AG09319 (cell line): ENCODE measurements around the gene UBE2J2.

Experiments used
- DNase-seq: peaks from one replicate; pipeline ENCODE4 v3.0.0-alpha.2; 2010; ENCODE audit warnings: low read depth; ENCODE audit errors: extremely low read depth
- CTCF ChIP-seq: IDR thresholded peaks from 2 replicates; pipeline ENCODE4 v1.5.1; 2011; ENCODE audit warnings: low read depth, mild to moderate bottlenecking, inconsistent platforms, low read length, moderate library complexity

Gene UBE2J2

DNA sequence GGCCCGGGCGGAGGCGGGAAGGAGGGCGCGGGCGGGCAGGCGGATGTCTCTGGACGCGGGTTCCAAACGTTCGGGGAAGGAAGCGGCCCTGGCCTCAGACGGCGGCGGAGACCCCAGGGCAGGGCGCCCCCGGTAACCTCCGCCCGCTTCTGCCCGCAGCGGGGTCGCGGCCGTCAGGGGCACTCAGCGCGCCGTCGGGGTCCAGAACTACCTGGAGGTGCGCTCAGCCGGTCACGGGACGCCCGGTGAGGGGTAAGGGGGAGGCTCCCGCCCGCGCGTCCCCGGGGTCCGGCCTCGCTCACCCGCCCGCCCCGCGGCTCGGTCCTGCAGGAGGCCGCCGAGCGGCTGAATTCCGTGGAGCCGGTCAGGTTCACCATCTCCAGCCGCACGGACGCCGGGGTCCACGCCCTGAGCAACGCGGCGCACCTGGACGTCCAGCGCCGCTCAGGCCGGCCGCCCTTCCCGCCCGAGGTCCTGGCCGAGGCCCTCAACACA lies 35.1 kb upstream of the UBE2J2 start:
- DNase-seq, result no peak
- no peak for TF ChIP-seq CTCF

- DNase-seq, result peak; percentile 81
- TF ChIP-seq CTCF, result no peak
These were observed 34.5 kb upstream of the UBE2J2 start, which contains the start of the genes ACAP3 and PUSL1 for GRCh38 chr1:1307923-1308755. TSS of gene ACAP3 (minus strand) at chr1:1307930. CDS start at chr1:1307815, 115 bp downstream. TSS of gene PUSL1 (plus strand) at chr1:1308597. CDS start at chr1:1308644, 47 bp downstream.

DNA sequence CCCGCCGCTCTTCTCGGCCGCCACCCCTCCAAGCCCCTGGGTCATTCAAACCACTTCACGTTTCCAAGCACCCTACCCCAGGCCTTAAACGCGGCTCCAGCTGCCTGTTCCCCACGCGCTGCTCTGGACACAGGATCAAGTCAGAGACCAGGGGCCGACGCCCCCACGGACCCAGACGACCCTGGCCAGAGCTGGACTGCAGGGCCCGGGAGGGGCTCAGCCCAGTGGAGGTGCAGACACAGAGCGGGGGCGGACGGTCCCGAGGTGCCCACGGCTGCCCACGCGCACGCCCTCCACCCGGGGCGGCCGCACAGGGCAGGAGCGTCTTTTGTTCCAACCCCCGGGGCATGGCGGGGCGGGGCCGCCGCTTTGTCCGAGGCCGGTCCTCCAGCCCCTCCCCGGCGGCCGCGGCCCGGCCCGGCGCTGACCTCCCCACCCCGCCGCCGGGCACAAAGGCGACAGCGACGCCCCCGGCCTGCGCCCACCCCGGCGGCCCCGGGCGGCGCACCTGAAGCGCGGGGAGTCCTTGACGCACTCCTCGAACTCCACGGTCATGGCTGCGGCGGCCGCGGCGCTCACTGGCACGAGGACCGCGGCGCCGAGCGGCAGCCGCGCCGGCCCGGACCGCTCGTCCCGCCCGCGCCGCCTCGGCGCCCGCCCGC lies 33.7 kb upstream of the UBE2J2 start:
- TF ChIP-seq CTCF, result no peak
- DNase-seq, result no peak

DNA sequence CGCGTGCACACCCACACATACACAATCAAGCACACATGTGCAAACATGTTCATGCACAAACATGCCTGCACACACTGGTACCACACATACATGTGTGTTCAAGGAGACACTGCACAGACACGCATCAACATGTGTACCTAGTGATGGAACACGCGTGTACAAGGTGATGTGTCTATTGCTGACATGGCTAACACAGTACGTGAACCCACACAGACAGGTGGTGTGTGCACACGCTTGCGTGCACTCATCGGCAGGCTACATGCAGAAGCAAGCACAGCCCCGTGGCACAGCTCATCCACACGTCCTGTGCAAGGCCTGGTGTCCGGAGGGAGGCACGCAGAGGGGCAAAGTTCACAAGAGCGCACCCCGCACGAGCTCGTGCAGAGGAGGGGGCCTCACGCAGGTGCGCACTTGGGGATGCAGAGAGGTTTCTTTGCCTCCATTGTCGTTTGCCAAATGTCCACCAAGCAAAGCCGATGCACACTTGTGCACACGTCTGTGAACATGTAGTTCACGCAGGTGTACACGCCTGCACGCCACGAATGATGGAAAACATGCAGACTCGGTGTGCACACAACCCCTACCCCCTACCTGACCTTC lies 33.1 kb upstream of the UBE2J2 start:
- no peak for TF ChIP-seq CTCF
- DNase-seq, result no peak

DNA sequence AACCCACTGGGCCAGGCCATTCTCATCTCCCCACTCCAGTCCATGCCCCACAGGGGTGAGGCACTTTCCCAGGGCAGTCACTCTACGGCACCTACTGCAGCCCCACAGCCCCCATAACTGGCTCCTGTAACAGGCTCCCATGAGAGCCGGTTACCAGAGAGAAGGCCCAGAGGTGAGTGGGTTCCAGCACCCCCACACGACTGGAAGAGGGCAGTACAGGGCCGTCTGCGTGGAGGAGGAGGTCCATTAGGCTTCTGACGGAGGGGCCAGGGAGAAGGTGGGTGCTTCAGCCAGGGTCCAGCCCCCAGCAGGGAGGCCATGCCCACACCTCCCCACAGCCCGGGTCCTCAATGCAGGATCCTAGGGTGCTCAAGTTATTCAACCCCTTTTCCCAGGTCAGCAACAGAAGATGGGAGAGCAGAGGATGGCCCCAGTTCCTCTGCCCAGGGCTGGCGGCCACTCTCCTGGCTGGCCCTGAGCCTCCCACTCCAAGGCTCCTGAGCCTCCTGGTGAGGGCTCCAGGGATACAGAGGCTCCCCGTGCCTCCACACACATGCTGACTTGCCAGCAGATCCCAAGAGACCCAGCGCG lies 32.5 kb upstream of the UBE2J2 start:
- DNase-seq, result no peak
- peak; percentile 23 for TF ChIP-seq CTCF

DNA sequence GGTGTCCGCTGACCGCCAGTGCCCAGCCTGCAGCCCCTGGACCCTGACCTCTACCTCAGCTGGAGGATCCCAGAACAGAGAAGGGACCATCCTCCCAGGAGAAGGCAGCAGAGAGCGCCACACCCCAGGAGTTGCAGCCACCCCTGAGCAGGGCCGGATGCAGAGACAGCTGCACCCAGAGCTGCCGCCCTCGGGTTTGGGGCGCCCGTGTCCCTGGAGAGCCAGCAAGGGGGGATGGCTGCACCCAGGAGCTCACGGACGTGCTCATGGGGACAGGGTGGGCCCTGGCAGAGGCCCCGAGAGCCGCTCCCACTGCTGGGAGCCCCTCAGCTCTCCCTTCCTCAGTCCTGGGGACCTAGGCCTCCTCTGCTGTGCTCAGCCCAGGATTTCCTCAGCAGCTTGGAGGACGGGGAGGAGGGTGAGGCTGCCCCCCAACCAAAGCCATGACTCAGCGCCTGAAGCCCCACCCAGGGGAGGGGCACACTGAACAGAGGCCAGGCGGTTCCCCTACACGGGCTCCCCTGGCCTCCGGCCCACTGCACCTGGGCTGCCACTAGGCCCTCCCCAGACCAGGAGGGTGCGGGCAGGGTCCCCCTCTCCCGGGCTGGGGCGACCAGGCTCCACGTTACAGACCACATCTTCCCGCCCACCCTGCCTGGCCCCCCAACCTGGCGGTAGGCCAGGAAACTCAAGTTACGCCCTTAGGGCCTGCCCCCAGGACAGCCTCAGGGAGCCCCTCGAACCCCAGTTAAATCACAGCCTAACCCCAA lies 31.8 kb upstream of the UBE2J2 start:
- TF ChIP-seq CTCF, result no peak
- DNase-seq, result peak; percentile 32
